GM03348 (cell line): Measurements from ENCODE around the gene CNTNAP3.
"Not testable (repeated sequence)": the region's sequence is repeated elsewhere in the genome, so short reads cannot be mapped to it uniquely, and the experiment has no call there.

ENCODE experiments used
- DNase-seq: peaks from one replicate; pipeline ENCODE4 v3.0.0; 2012; ENCODE audit warnings: low spot score

CNTNAP3 gene

GRCh38 chr9:39287980-39288379 is at the start of gene CNTNAP3:
Gene CNTNAP3 (minus strand): TSS chr9:39288167. CDS start chr9:39288064, 103 bp downstream.
- DNase-seq = not testable (repeated sequence)

GRCh38 chr9:39279995-39280394 is 8.0 kb downstream of the CNTNAP3 start:
- DNase-seq = not testable (repeated sequence)

GRCh38 chr9:39242513-39242912 is 45.5 kb downstream of the CNTNAP3 start:
- DNase-seq = not testable (repeated sequence)

GRCh38 chr9:39232130-39232991 is 55.6 kb downstream of the CNTNAP3 start:
- not testable (repeated sequence) for DNase-seq

- not testable (repeated sequence) for DNase-seq
These were observed 72.0 kb downstream of the CNTNAP3 start for GRCh38 chr9:39215976-39216375.

- DNase-seq = not testable (repeated sequence)
These were observed 78.2 kb downstream of the CNTNAP3 start for GRCh38 chr9:39209773-39210172.

- DNase-seq = not testable (repeated sequence)
These were observed 81.3 kb downstream of the CNTNAP3 start for GRCh38 chr9:39206643-39207042.

GRCh38 chr9:39205842-39206241 is 82.1 kb downstream of the CNTNAP3 start:
- not testable (repeated sequence) for DNase-seq

GRCh38 chr9:39200412-39200811 is 87.6 kb downstream of the CNTNAP3 start:
- DNase-seq = not testable (repeated sequence)

GRCh38 chr9:39198000-39198709 is 89.8 kb downstream of the CNTNAP3 start:
- not testable (repeated sequence) for DNase-seq

- DNase-seq = not testable (repeated sequence)
These were observed 116.6 kb downstream of the CNTNAP3 start for GRCh38 chr9:39171370-39171769.

GRCh38 chr9:39157714-39158113 is 130.3 kb downstream of the CNTNAP3 start:
- DNase-seq = not testable (repeated sequence)

- DNase-seq = not testable (repeated sequence)
These were observed 155.0 kb downstream of the CNTNAP3 start for GRCh38 chr9:39132826-39133552.

GRCh38 chr9:39121401-39121800 is 166.6 kb downstream of the CNTNAP3 start:
- DNase-seq = not testable (repeated sequence)

- DNase-seq = not testable (repeated sequence)
These were observed 176.2 kb downstream of the CNTNAP3 start for GRCh38 chr9:39111746-39112145.

- no peak for DNase-seq
These were observed 179.8 kb downstream of the CNTNAP3 start for GRCh38 chr9:39108145-39108544.

- DNase-seq = not testable (repeated sequence)
These were observed 190.8 kb downstream of the CNTNAP3 start for GRCh38 chr9:39097208-39097607.

- DNase-seq = not testable (repeated sequence)
These were observed 202.7 kb downstream of the CNTNAP3 start for GRCh38 chr9:39085311-39085710.

- DNase-seq = not testable (repeated sequence)
These were observed 205.4 kb downstream of the CNTNAP3 start for GRCh38 chr9:39082574-39082973.

GRCh38 chr9:39080081-39080480 is 207.9 kb downstream of the CNTNAP3 start:
- not testable (repeated sequence) for DNase-seq

GRCh38 chr9:39078621-39079256 is 209.2 kb downstream of the CNTNAP3 start:
- DNase-seq = not testable (repeated sequence)

- not testable (repeated sequence) for DNase-seq
These were observed 214.4 kb downstream of the CNTNAP3 start for GRCh38 chr9:39073537-39073936.
